Neuronal stem cell (in vitro differentiated cells): ENCODE results near the gene SLC25A48.

Experiments
- DNase-seq: peaks from one replicate; pipeline ENCODE4 v3.0.0-alpha.2; 2013; ENCODE audit warnings: low spot score
- H2AFZ ChIP-seq: one replicate; pipeline ENCODE4 v1.6.1; 2013; ENCODE audit warnings: mild to moderate bottlenecking, low read length, inconsistent platforms
- H2AK5ac ChIP-seq: 2 replicates; pipeline ENCODE4 v1.6.1; 2013; ENCODE audit warnings: low read depth, mild to moderate bottlenecking, inconsistent platforms, low read length, moderate library complexity, mixed read lengths
- H2BK120ac ChIP-seq: 2 replicates; pipeline ENCODE4 v1.6.1; 2013; ENCODE audit warnings: low read depth, mild to moderate bottlenecking, inconsistent platforms, low read length, moderate library complexity, mixed read lengths
- H2BK12ac ChIP-seq: one replicate; pipeline ENCODE4 v1.6.1; 2013; ENCODE audit warnings: low read length, inconsistent platforms
- H2BK15ac ChIP-seq: 2 replicates; pipeline ENCODE4 v1.6.1; 2013; ENCODE audit warnings: mild to moderate bottlenecking, low read length, inconsistent platforms, mixed read lengths
- H2BK5ac ChIP-seq: one replicate; pipeline ENCODE4 v1.6.1; 2013; ENCODE audit warnings: inconsistent platforms, mild to moderate bottlenecking, low read length, moderate library complexity
- H3K14ac ChIP-seq: one replicate; pipeline ENCODE4 v1.6.1; 2013; ENCODE audit warnings: low read length, inconsistent platforms
- H3K18ac ChIP-seq: 2 replicates; pipeline ENCODE4 v1.6.1; 2013; ENCODE audit warnings: low read length, inconsistent platforms
- H3K23ac ChIP-seq: 2 replicates; pipeline ENCODE4 v1.6.1; 2013; ENCODE audit warnings: low read depth, mild to moderate bottlenecking, mixed read lengths, low read length, inconsistent platforms; ENCODE audit not compliant: poor library complexity
- H3K27ac ChIP-seq: replicated peaks from 3 replicates; pipeline ENCODE4 v1.5.1; 2013; ENCODE audit warnings: low read length, inconsistent platforms
- H3K27me3 ChIP-seq, 3 experiments: 2 replicates each; pipeline ENCODE4 v1.6.1; 2013; ENCODE audit warnings: low read length in 3 of 3, mild to moderate bottlenecking in 2 of 3, inconsistent platforms in 1 of 3, low read depth in 1 of 3, mixed read lengths in 1 of 3, moderate library complexity in 1 of 3; ENCODE audit not compliant: control insufficient read depth in 3 of 3, insufficient read depth in 3 of 3
- H3K36me3 ChIP-seq, 2 donors: replicated peaks in 1 of 2; 2 replicates each; pipeline ENCODE4 v1.6.1; 2013; ENCODE audit warnings: low read length in 2 of 2; ENCODE audit not compliant: control insufficient read depth in 2 of 2, insufficient read depth in 2 of 2
- H3K4ac ChIP-seq: 2 replicates; pipeline ENCODE4 v1.6.1; 2013; ENCODE audit warnings: inconsistent platforms, mild to moderate bottlenecking, low read length, moderate library complexity
- H3K4me1 ChIP-seq, 2 donors: 1 replicate in 1 of 2; 2 replicates in 1 of 2; pipeline ENCODE4 v1.6.1; 2013; ENCODE audit warnings: low read length in 2 of 2, low read depth in 1 of 2; ENCODE audit not compliant: control insufficient read depth in 2 of 2, insufficient read depth in 1 of 2
- H3K4me2 ChIP-seq: one replicate; pipeline ENCODE4 v1.6.1; 2013; ENCODE audit warnings: mild to moderate bottlenecking, low read length, inconsistent platforms; ENCODE audit not compliant: insufficient read depth, poor library complexity, severe bottlenecking
- H3K4me3 ChIP-seq, 2 donors: 2 replicates each; pipeline ENCODE4 v1.5.1; 2013; ENCODE audit warnings: low read length in 2 of 2, mild to moderate bottlenecking in 2 of 2, inconsistent platforms in 1 of 2, moderate library complexity in 1 of 2
- H3K79me1 ChIP-seq: one replicate; pipeline ENCODE4 v1.6.1; 2013; ENCODE audit warnings: low read depth, mild to moderate bottlenecking, inconsistent platforms, low read length, moderate library complexity
- H3K9ac ChIP-seq: one replicate; pipeline ENCODE4 v1.6.1; 2013; ENCODE audit warnings: mild to moderate bottlenecking, low read depth, low read length, inconsistent platforms; ENCODE audit not compliant: poor library complexity
- H3K9me3 ChIP-seq, 2 donors: replicated peaks in 1 of 2; 2 replicates each; pipeline versions ENCODE3 to v1.6.1; 2013; ENCODE audit warnings: low read length in 2 of 2, mild to moderate bottlenecking in 2 of 2, inconsistent platforms in 1 of 2, low read depth in 1 of 2, mixed read lengths in 1 of 2, moderate library complexity in 1 of 2; ENCODE audit not compliant: control insufficient read depth in 2 of 2, insufficient read depth in 1 of 2
- H4K8ac ChIP-seq: one replicate; pipeline ENCODE4 v1.6.1; 2013; ENCODE audit warnings: low read depth, mild to moderate bottlenecking, inconsistent platforms, low read length, moderate library complexity
- H4K91ac ChIP-seq: one replicate; pipeline ENCODE4 v1.6.1; 2013; ENCODE audit warnings: low read length, low read depth, mild to moderate bottlenecking, inconsistent platforms; ENCODE audit not compliant: poor library complexity
- WGBS, 2 donors: extraction: QIAGEN DNeasy Blood & Tissue Kit; methylation state at CpG; one replicate each; pipeline ENCODE4 v1.1.7; 2013; ENCODE audit warnings: missing lambda C conversion rate in 2 of 2, mixed read lengths in 1 of 2; ENCODE audit not compliant: insufficient read length in 2 of 2, insufficient replicate concordance in 1 of 2; ENCODE audit errors: extremely low coverage in 2 of 2; 5-methylcytosine and 5-hydroxymethylcytosine counted together

SLC25A48 gene

GRCh38 chr5:135824541-135825041 is 9.9 kb upstream of the SLC25A48 start:
- Histone ChIP-seq H2BK15ac (no peak overlapping the region), H3K4me3 (no peak overlapping the region), H4K8ac (no peak overlapping the region), H2AFZ (no peak overlapping the region), H2BK12ac (no peak overlapping the region), H3K14ac (peak overlapping the region; percentile 83), H2AK5ac (peak overlapping the region; percentile 57), H3K27me3 (peaks cover 0 to 5% (median 0%) of the 10 kb centered on the region in 3 experiments), H3K27ac (no peak overlapping the region), H3K4me1 (no peaks in the 10 kb centered on the region), H4K91ac (no peak overlapping the region), H3K9ac (no peak overlapping the region), H3K18ac (peak overlapping the region; percentile 62), H2BK120ac (no peak overlapping the region), H3K79me1 (no peaks in the 10 kb centered on the region), H3K36me3 (no peaks in the 10 kb centered on the region), H3K23ac (no peak overlapping the region), H2BK5ac (no peak overlapping the region), H3K4me2 (no peak overlapping the region), H3K4ac (no peak overlapping the region), H3K9me3 (no peaks in the 10 kb centered on the region)
- no peak for DNase-seq
- no CpG with 5 or more reads among the region's 7 CpGs for WGBS, 2 donors

- no peak overlapping the region for H3K4me2 ChIP-seq
- H2AFZ ChIP-seq = no peak overlapping the region
- H4K91ac ChIP-seq = no peak overlapping the region
- H3K4me1 ChIP-seq = no peaks in the 10 kb centered on the region
- H3K4me3 ChIP-seq = no peak overlapping the region
- H3K4ac ChIP-seq = no peak overlapping the region
- H2BK120ac ChIP-seq = no peak overlapping the region
- H2BK12ac ChIP-seq = no peak overlapping the region
- no peak overlapping the region for H3K27ac ChIP-seq
- H3K14ac ChIP-seq = no peak overlapping the region
- peaks cover 0 to 9% (median 0%) of the 10 kb centered on the region in 3 experiments for H3K27me3 ChIP-seq
- H2BK15ac ChIP-seq = no peak overlapping the region
- no peaks in the 10 kb centered on the region for H3K79me1 ChIP-seq
- no peaks in the 10 kb centered on the region for H3K9me3 ChIP-seq
- H3K36me3 ChIP-seq = no peaks in the 10 kb centered on the region
- H4K8ac ChIP-seq = no peak overlapping the region
- no CpG with 5 or more reads among the region's 12 CpGs for WGBS, 2 donors
- DNase-seq = no peak
- H3K9ac ChIP-seq = no peak overlapping the region
- no peak overlapping the region for H3K23ac ChIP-seq
- no peak overlapping the region for H2AK5ac ChIP-seq
- H3K18ac ChIP-seq = peak overlapping the region; percentile 18
- no peak overlapping the region for H2BK5ac ChIP-seq
These were observed 8.9 kb upstream of the SLC25A48 start for GRCh38 chr5:135825373-135826220.

GRCh38 chr5:135826221-135826525 is 8.3 kb upstream of the SLC25A48 start:
- H3K18ac ChIP-seq = no peak overlapping the region
- H3K4me1 ChIP-seq = no peaks in the 10 kb centered on the region
- H2BK120ac ChIP-seq = no peak overlapping the region
- WGBS, 2 donors = no CpG with 5 or more reads among the region's 3 CpGs
- no peak overlapping the region for H4K91ac ChIP-seq
- no peak overlapping the region for H4K8ac ChIP-seq
- no peak overlapping the region for H2AK5ac ChIP-seq
- no peaks in the 10 kb centered on the region for H3K9me3 ChIP-seq
- H3K23ac ChIP-seq = no peak overlapping the region
- DNase-seq = no peak
- H3K14ac ChIP-seq = no peak overlapping the region
- no peak overlapping the region for H2BK15ac ChIP-seq
- H2BK5ac ChIP-seq = no peak overlapping the region
- H3K9ac ChIP-seq = no peak overlapping the region
- H3K27me3 ChIP-seq = peaks cover 0 to 15% (median 0%) of the 10 kb centered on the region in 3 experiments
- H3K79me1 ChIP-seq = no peaks in the 10 kb centered on the region
- H3K4ac ChIP-seq = no peak overlapping the region
- H2BK12ac ChIP-seq = no peak overlapping the region
- H3K4me3 ChIP-seq = no peak overlapping the region
- H3K36me3 ChIP-seq = no peaks in the 10 kb centered on the region
- no peak overlapping the region for H3K27ac ChIP-seq
- no peak overlapping the region for H2AFZ ChIP-seq
- H3K4me2 ChIP-seq = no peak overlapping the region

GRCh38 chr5:135826994-135827671 is 7.3 kb upstream of the SLC25A48 start:
- no peak overlapping the region for H2BK5ac ChIP-seq
- H2BK12ac ChIP-seq = no peak overlapping the region
- H3K79me1 ChIP-seq = no peaks in the 10 kb centered on the region
- H3K27ac ChIP-seq = no peak overlapping the region
- H4K8ac ChIP-seq = no peak overlapping the region
- H3K4me3 ChIP-seq = no peak overlapping the region
- no peak overlapping the region for H3K9ac ChIP-seq
- H3K4me1 ChIP-seq = no peaks in the 10 kb centered on the region
- H3K23ac ChIP-seq = no peak overlapping the region
- H3K9me3 ChIP-seq = no peaks in the 10 kb centered on the region
- H3K4ac ChIP-seq = no peak overlapping the region
- H2AK5ac ChIP-seq = no peak overlapping the region
- H3K18ac ChIP-seq = no peak overlapping the region
- WGBS, 2 donors = no CpG with 5 or more reads among the region's 8 CpGs
- H2BK15ac ChIP-seq = no peak overlapping the region
- no peaks in the 10 kb centered on the region for H3K36me3 ChIP-seq
- H3K27me3 ChIP-seq = peaks cover 0 to 24% (median 0%) of the 10 kb centered on the region in 3 experiments
- H2BK120ac ChIP-seq = no peak overlapping the region
- H4K91ac ChIP-seq = no peak overlapping the region
- no peak overlapping the region for H3K4me2 ChIP-seq
- H2AFZ ChIP-seq = no peak overlapping the region
- H3K14ac ChIP-seq = no peak overlapping the region
- no peak for DNase-seq
